T-helper 2 cell treated with Interferon-gamma antibody and Interleukin-4, amounts not matched to agents 5 μg/mL and 100 μg/mL, for 36 hours (primary cell): ENCODE data around the gene RAB9B.

ENCODE experiments used
- DNase-seq: peaks from one replicate; pipeline ENCODE4 v3.0.0; 2021; ENCODE audit warnings: low spot score
- H3K27ac Mint-ChIP-seq: one replicate; pipeline ENCODE4 v1.8.0; 2021; ENCODE audit warnings: mild to moderate bottlenecking, mixed read lengths
- H3K27me3 Mint-ChIP-seq: one replicate; pipeline ENCODE4 v1.8.0; 2021; ENCODE audit warnings: low read depth, mixed read lengths
- H3K36me3 Mint-ChIP-seq: one replicate; pipeline ENCODE4 v1.8.0; 2021; ENCODE audit warnings: low read depth, mixed read lengths
- H3K4me1 Mint-ChIP-seq: one replicate; pipeline ENCODE4 v1.8.0; 2021; ENCODE audit warnings: low read depth, mixed read lengths
- H3K4me3 Mint-ChIP-seq: one replicate; pipeline ENCODE4 v1.8.0; 2022; ENCODE audit warnings: mild to moderate bottlenecking, moderate library complexity, mixed read lengths
- H3K9me3 Mint-ChIP-seq: one replicate; pipeline ENCODE4 v1.8.0; 2021; ENCODE audit warnings: mixed read lengths

Gene RAB9B

DNA sequence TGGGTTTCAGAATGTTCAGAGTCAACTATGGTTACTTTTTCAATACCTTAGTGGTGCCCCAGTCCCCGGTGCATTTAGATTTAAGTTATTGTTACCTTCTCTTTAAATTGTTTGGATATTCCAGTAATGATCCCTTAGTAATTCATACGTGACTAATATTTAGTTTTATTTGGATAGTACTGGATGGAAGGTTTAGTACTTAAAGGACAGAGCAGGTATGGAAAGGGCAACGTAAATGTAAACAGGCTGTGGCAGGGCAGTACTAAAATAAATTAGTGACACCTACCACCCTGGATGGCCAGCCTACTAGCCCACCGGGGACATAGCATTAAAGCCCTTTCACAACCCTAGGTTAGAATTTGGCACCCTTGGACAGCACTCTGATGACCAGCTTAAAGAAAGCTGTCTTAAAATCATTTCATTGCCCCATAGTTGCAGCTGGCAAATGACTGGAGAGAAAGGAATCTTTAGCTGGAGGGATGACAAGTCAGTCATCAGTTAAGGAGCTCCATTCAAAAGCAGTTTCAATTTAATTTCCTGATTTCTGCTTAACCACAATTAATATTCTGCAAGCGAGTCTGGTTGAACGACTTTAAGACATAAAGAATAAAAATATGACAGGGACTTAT, 39.0 kb downstream of the RAB9B start:
- Mint-ChIP-seq H3K9me3 (no peaks in the 10 kb centered on the region), H3K4me3 (no peak overlapping the region)

DNA sequence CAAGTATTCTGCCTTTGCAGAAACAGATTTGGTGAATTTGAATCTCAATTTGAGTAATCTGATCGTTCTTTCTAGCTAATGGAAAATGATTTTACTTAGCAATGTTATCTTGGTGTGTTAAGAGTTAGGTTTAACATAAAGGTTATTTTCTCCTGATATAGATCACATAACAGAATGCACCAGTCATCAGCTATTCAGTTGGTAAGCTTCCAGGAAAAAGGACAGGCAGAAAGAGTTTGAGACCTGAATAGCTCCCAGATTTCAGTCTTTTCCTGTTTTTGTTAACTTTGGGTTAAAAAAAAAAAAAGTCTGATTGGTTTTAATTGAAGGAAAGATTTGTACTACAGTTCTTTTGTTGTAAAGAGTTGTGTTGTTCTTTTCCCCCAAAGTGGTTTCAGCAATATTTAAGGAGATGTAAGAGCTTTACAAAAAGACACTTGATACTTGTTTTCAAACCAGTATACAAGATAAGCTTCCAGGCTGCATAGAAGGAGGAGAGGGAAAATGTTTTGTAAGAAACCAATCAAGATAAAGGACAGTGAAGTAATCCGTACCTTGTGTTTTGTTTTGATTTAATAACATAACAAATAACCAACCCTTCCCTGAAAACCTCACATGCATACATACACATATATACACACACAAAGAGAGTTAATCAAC, 40.1 kb downstream of the RAB9B start:
- no peak for DNase-seq
- Mint-ChIP-seq H3K36me3 (no peaks in the 10 kb centered on the region), H3K4me1 (no peaks in the 10 kb centered on the region), H3K4me3 (no peak overlapping the region), H3K27ac (no peak overlapping the region), H3K27me3 (peaks cover 2% of the 10 kb centered on the region), H3K9me3 (no peaks in the 10 kb centered on the region)

More for the DNA sequence above, 39.0 kb downstream of the RAB9B start:
- Mint-ChIP-seq H3K27ac (no peak overlapping the region), H3K36me3 (no peaks in the 10 kb centered on the region), H3K27me3 (peaks cover 2% of the 10 kb centered on the region), H3K4me1 (no peaks in the 10 kb centered on the region)
- no peak for DNase-seq

DNA sequence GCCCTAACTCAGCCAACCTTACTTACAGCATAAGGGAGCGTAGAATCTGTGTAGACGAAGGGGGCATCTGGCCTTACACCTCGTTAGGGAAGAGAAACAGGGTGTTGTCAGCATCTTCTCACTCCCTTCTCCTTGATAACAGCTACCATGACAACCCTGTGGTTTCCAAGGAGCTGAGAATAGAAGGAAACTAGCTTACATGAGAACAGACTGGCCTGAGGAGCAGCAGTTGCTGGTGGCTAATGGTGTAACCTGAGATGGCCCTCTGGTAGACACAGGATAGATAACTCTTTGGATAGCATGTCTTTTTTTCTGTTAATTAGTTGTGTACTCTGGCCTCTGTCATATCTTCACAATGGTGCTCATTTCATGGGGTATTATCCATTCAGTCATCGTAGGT, 40.8 kb downstream of the RAB9B start:
- H3K27me3 Mint-ChIP-seq, result peaks cover 2% of the 10 kb centered on the region
- H3K4me3 Mint-ChIP-seq, result no peak overlapping the region
- H3K4me1 Mint-ChIP-seq, result no peaks in the 10 kb centered on the region
- H3K27ac Mint-ChIP-seq, result no peak overlapping the region
- DNase-seq, result no peak
- H3K9me3 Mint-ChIP-seq, result no peaks in the 10 kb centered on the region
- no peaks in the 10 kb centered on the region for H3K36me3 Mint-ChIP-seq

DNA sequence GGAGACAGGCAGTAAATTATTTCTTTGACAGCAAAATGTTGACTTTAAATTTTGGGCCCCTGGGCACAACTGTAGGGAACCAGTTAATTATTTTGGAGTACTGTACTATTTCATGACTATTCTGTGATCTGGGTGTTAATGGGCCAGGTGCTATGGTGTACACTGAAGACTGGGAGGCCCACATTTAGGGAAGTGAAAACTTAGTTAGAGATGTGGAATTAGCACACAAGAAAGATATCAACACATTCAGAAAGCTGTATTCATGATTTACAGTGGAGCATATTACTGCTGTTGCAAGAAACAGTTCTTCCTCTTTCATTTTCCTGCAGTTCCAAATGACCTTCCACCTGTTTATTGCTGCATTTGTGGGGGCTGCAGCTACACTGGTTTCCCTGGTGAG, 43.1 kb downstream of the RAB9B start:
- Mint-ChIP-seq H3K4me1 (no peaks in the 10 kb centered on the region), H3K4me3 (no peak overlapping the region), H3K27me3 (no peaks in the 10 kb centered on the region), H3K27ac (no peak overlapping the region), H3K9me3 (no peaks in the 10 kb centered on the region), H3K36me3 (no peaks in the 10 kb centered on the region)
- DNase-seq, result no peak

DNA sequence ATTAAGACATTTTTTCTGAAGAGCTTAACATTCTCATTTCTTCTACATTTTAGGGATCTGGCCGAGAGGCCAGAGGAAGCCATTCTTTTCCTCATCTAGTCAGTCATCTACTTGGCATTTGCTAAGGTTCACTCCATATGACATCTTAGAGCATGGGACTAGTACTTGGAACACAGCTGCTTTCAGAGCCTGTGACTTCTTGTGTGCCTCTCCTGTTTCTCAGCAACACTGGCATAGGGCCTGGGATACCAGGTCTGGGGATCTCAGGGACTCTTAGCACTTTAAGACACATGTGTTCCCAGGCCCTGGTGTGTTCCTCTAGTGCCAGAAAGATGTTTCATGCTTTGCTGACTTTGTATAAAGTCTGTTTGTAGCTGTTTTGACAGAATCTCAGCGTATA, 48.1 kb downstream of the RAB9B start:
- Mint-ChIP-seq H3K4me3 (no peak overlapping the region), H3K4me1 (no peaks in the 10 kb centered on the region), H3K27ac (no peak overlapping the region), H3K9me3 (no peaks in the 10 kb centered on the region), H3K36me3 (no peaks in the 10 kb centered on the region), H3K27me3 (no peaks in the 10 kb centered on the region)
- DNase-seq, result no peak

DNA sequence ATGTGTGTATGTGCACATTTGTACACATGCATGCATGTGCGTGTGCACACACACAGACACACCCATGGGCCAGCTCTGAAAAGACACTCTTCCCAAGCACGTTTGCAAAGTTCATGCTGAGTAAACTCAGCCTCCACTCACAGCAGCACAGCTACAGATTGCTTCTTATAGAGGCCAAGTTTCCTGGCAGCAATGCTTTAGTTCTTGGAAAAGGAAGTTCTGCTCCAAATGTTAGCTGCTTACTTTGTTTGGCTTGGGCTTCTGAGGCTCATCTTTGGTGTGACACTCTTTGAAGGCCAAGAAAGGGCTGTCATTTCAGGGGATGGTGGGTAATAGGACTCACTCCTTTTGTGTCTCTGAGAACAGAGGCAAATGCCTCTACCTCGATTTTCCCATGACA, 48.9 kb downstream of the RAB9B start:
- H3K4me1 Mint-ChIP-seq, result no peaks in the 10 kb centered on the region
- no peak overlapping the region for H3K27ac Mint-ChIP-seq
- no peaks in the 10 kb centered on the region for H3K27me3 Mint-ChIP-seq
- no peaks in the 10 kb centered on the region for H3K9me3 Mint-ChIP-seq
- no peaks in the 10 kb centered on the region for H3K36me3 Mint-ChIP-seq
- no peak overlapping the region for H3K4me3 Mint-ChIP-seq
- no peak for DNase-seq

DNA sequence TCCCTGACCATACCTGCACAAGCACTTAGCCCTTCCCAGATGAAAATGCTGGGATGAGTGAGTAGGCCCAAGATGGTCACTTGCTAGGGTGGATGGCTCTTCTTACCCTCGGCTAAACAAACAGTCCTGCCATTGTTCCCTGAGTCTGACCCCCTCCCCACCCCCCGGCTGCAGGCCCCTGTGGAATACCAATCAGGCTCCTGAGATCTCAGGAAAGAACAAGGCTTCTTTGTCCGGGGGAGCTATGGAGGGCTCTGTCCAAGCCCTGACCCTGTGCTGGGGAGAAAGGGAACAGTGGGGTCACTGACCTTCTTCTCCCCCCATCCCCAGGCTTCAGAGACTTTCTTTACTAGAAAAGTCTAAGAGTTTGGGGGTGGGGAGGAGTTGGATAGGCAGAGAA, 49.4 kb downstream of the RAB9B start:
- H3K27ac Mint-ChIP-seq, result no peak overlapping the region
- DNase-seq, result no peak
- no peaks in the 10 kb centered on the region for H3K36me3 Mint-ChIP-seq
- H3K4me3 Mint-ChIP-seq, result no peak overlapping the region
- no peaks in the 10 kb centered on the region for H3K9me3 Mint-ChIP-seq
- H3K4me1 Mint-ChIP-seq, result no peaks in the 10 kb centered on the region
- H3K27me3 Mint-ChIP-seq, result no peaks in the 10 kb centered on the region

DNA sequence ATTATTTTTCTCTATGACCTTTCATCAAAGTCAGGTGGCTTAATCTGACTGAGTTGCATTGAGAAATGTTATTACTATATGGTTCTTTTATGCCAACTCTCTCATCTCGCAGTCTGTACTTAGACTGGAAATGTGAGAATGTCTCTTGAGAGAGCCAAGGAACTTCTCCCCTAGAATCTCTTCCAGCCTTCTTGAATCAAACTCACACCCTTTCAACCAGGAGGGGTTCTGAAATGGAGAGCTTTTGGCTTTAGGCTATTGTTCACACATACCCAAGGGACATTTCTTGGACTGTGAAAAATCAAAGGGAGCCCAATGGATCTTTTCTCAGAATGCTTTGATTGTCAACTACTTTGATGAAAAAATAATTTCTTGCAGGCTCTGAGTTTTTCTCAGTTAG, 50.4 kb downstream of the RAB9B start:
- DNase-seq, result no peak
- Mint-ChIP-seq H3K27ac (no peak overlapping the region), H3K36me3 (no peaks in the 10 kb centered on the region), H3K9me3 (no peaks in the 10 kb centered on the region), H3K4me1 (no peaks in the 10 kb centered on the region), H3K4me3 (no peak overlapping the region), H3K27me3 (no peaks in the 10 kb centered on the region)

DNA sequence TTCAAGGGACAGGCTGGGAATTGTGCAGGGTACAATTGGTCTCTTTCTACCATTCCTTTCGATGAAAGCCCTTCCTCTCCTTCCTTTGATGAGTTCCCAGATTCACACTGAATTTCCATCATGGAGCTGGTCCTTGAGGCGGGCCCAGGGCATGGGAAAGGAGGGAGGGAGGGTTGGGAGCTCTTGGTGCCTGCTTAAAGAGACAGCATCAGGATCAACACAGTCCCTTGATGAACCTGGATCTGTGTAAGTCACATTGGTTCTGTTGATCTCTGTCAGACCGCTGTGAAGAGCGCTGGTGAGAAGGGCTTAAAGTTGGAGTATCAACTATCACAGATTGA, 51.0 kb downstream of the RAB9B start:
- no peak overlapping the region for H3K27ac Mint-ChIP-seq
- DNase-seq, result no peak
- H3K4me1 Mint-ChIP-seq, result no peaks in the 10 kb centered on the region
- no peaks in the 10 kb centered on the region for H3K9me3 Mint-ChIP-seq
- no peak overlapping the region for H3K4me3 Mint-ChIP-seq
- no peaks in the 10 kb centered on the region for H3K27me3 Mint-ChIP-seq
- no peaks in the 10 kb centered on the region for H3K36me3 Mint-ChIP-seq

DNA sequence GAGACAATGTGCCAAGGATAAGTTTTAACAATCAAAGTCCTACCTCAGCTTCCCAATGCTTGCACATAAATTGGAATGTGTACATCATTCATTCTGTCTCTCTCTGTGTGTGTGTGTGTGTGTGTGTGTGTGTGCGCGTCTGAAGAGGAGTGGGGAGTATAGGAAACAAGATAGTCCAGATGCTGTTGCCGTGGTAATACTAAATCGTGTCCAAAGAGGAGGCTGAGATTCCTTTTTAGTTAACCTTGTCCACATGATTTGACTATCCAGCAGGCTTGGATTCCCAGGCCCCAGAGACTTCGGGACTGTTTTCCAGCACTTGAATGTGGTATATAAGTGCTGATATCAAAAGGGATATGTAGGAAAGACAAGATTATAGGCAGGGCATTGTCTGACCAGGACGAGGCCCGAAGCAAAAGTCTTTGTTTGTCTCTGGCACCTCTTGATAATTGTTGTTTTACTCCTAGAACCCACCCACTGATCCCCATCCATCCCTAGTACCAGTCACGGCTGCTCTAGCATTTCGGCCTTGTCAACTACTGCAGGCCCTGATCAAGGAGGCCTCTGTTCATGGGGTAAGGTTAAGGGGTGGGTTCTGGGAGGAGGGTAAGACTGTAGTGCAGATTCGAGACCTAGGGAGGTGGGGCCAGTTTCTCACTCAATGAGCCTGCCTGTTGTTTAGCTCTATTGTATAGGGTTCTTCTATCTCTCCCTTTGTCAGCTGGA, 51.6 kb downstream of the RAB9B start:
- DNase-seq, result no peak

DNA sequence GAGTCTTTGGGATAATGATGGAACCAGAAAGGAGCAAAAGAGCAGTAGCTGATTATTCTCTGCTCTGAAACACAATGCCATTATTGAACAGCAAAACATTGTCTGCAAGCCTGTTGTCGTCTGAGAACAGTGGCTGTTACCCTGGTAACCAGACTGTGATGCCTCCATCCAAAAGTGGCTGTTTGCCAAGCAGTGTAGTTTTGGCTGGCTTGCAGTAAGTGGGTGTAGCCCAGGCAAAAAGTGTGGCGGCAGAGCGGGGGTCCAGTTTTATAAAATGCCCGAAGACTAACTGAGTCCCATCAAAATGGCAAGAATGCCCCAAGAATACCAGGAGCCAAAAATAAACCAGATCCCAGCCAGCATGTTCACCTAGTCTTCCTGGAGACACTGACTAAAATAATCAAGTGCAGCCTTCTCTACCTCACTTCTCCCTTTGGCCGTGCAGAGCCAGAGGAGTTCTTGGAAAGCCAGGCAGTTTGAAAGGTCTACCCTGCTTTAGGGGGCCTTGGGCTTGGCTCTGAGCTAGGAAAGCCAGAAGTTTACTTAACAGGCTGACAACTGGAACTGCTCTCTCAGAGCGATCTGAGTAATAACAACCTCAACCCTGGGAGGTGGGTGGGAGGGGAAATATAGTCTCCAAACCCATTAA, 52.8 kb downstream of the RAB9B start:
- no peaks in the 10 kb centered on the region for H3K36me3 Mint-ChIP-seq
- H3K4me1 Mint-ChIP-seq, result no peaks in the 10 kb centered on the region
- H3K9me3 Mint-ChIP-seq, result no peaks in the 10 kb centered on the region
- DNase-seq, result no peak
- H3K27ac Mint-ChIP-seq, result no peak overlapping the region
- no peak overlapping the region for H3K4me3 Mint-ChIP-seq
- H3K27me3 Mint-ChIP-seq, result no peaks in the 10 kb centered on the region

More for the DNA sequence above, 51.6 kb downstream of the RAB9B start:
- Mint-ChIP-seq H3K27me3 (no peaks in the 10 kb centered on the region), H3K27ac (no peak overlapping the region), H3K36me3 (no peaks in the 10 kb centered on the region), H3K4me3 (no peak overlapping the region), H3K4me1 (no peaks in the 10 kb centered on the region), H3K9me3 (no peaks in the 10 kb centered on the region)

DNA sequence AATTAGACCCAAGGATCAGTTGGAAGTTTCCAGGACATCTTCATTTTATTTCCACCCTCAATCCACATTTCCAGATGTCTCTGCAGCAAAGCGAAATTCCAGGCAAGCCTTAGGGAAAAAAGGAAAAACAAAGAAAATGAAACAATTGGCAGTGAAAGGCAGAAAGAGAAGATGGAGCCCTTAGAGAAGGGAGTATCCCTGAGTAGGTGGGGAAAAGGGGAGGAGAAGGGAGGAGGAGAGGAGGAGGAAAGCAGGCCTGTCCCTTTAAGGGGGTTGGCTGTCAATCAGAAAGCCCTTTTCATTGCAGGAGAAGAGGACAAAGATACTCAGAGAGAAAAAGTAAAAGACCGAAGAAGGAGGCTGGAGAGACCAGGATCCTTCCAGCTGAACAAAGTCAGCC, 55.5 kb downstream of the RAB9B start, which contains the start of gene PLP1:
Gene PLP1 (plus strand): TSS at position 295 of the 400 bp plus-strand sequence. CDS start 156 bp downstream, outside the sequence.
- H3K36me3 Mint-ChIP-seq, result no peaks in the 10 kb centered on the region
- no peaks in the 10 kb centered on the region for H3K27me3 Mint-ChIP-seq
- no peak within 1 kb of the TSS for H3K27ac Mint-ChIP-seq
- H3K9me3 Mint-ChIP-seq, result no peaks in the 10 kb centered on the region
- no peaks in the 10 kb centered on the region for H3K4me1 Mint-ChIP-seq
- no peak for DNase-seq
- H3K4me3 Mint-ChIP-seq, result no peak within 1 kb of the TSS

DNA sequence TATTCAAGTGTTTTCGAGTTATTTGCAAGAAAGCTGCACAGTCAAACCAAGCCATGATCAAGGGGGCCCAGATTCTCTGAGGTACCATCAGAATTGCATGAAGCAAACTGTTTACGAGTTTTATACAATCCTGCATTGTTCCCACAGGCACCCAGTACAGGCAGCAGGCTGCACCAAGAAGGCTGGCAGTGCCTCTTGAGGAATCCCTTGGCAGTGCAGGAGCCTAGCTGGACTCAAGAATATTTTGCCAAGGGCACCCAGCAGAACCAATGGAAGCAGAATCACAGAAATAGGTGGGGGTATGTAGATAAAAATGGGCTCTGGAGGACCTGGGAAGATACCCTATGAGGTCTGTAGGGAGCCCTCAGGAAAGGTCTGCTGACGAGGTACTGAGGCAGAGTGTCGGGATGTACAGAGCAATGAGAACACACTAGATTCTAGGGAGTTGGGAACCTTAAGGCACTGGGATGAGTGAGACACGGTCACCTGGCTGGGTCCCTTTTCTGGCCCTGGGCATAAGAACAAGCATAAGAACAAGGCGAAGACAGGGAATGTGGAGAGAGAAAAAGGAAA, 57.9 kb downstream of the RAB9B start:
- H3K36me3 Mint-ChIP-seq, result no peaks in the 10 kb centered on the region
- no peaks in the 10 kb centered on the region for H3K27me3 Mint-ChIP-seq
- H3K27ac Mint-ChIP-seq, result no peak overlapping the region
- H3K9me3 Mint-ChIP-seq, result no peaks in the 10 kb centered on the region
- H3K4me3 Mint-ChIP-seq, result no peak overlapping the region
- H3K4me1 Mint-ChIP-seq, result no peaks in the 10 kb centered on the region
- DNase-seq, result no peak

DNA sequence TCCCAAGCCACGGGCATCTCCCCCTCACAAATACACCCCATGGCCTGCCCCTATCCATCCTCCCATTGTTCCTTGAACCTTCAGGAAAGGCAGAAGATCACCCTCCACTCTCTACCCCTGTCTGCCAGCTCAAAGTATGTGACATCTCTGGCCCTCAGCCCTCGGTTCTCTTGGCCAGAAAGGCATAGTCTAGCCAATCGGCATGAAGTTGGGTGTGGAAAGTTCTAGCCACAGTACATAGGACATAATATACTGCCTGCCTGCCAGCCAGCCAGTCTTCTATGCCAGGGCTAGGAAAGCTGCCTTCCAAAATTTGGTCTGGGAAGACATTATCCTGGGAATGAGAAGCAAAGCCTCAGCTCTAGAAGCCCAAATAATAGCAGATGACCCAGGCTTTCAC, 58.6 kb downstream of the RAB9B start:
- DNase-seq, result no peak
- no peaks in the 10 kb centered on the region for H3K4me1 Mint-ChIP-seq
- H3K27ac Mint-ChIP-seq, result no peak overlapping the region

More for the DNA sequence above, 58.6 kb downstream of the RAB9B start:
- Mint-ChIP-seq H3K36me3 (no peaks in the 10 kb centered on the region), H3K9me3 (no peaks in the 10 kb centered on the region), H3K4me3 (no peak overlapping the region), H3K27me3 (no peaks in the 10 kb centered on the region)
